GM13976 (cell line): ENCODE data around the gene DUSP15.
"Not testable (repeated sequence)": the region's sequence is repeated elsewhere in the genome, so short reads cannot be mapped to it uniquely, and the experiment has no call there.

ENCODE experiments used
- DNase-seq: peaks from one replicate; pipeline ENCODE4 v3.0.0; 2012; ENCODE audit warnings: low spot score
- CTCF ChIP-seq: IDR thresholded peaks from 2 replicates; pipeline ENCODE4 v1.5.1; 2012; ENCODE audit warnings: borderline replicate concordance, mild to moderate bottlenecking; ENCODE audit not compliant: insufficient read depth; ENCODE audit errors: extremely low read depth, missing control alignments, control extremely low read depth
- in situ Hi-C: fragments of 300-500 bp; cut with MboI; formaldehyde crosslinking; loops from one replicate; pipeline ENCODE4 v1.12.0; 2022; ENCODE audit warnings: low sequenced_read_pairs, mixed read lengths, inconsistent platforms; ENCODE audit not compliant: unreplicated experiment

The DUSP15 gene

GRCh38 chr20:31831211-31831610 is 39.1 kb downstream of the DUSP15 start:
- in situ Hi-C loops = loop anchor here (10.0 to 25.0 kb wide), 2 partner anchors 194 to 831 kb away; partner anchors contain the start of gene C20orf203
- no peak for DNase-seq
- no peak for TF ChIP-seq CTCF

GRCh38 chr20:31830406-31830981 is 39.8 kb downstream of the DUSP15 start:
- DNase-seq = no peak
- TF ChIP-seq CTCF = no peak
- in situ Hi-C loops = loop anchor here (10.0 to 25.0 kb wide), 2 partner anchors 194 to 832 kb away; partner anchors contain the start of gene C20orf203

GRCh38 chr20:31829731-31830130 is 40.6 kb downstream of the DUSP15 start:
- no peak for TF ChIP-seq CTCF
- no peak for DNase-seq
- in situ Hi-C loops = loop anchor here (10.0 to 25.0 kb wide), 2 partner anchors 195 to 833 kb away; partner anchors contain the start of gene C20orf203

GRCh38 chr20:31828016-31828415 is 42.3 kb downstream of the DUSP15 start:
- in situ Hi-C loops = loop anchor here (25.0 kb wide), 1 partner anchor 834 kb away; the partner anchor contains the start of gene C20orf203
- not testable (repeated sequence) for DNase-seq

GRCh38 chr20:31827059-31827458 is 43.3 kb downstream of the DUSP15 start:
- in situ Hi-C loops = loop anchor here (25.0 kb wide), 1 partner anchor 835 kb away; the partner anchor contains the start of gene C20orf203
- no peak for DNase-seq
- TF ChIP-seq CTCF = no peak

- no peak for TF ChIP-seq CTCF
- in situ Hi-C loops = loop anchor here (25.0 kb wide), 1 partner anchor 836 kb away; the partner anchor contains the start of gene C20orf203
- no peak for DNase-seq
Measured at GRCh38 chr20:31826074-31826473, 44.3 kb downstream of the DUSP15 start.

- no peak for TF ChIP-seq CTCF
- in situ Hi-C loops = loop anchor here (25.0 kb wide), 1 partner anchor 838 kb away; the partner anchor contains the start of gene C20orf203
Measured at GRCh38 chr20:31824554-31825313, 45.6 kb downstream of the DUSP15 start.

More at GRCh38 chr20:31824554-31825313, 45.6 kb downstream of the DUSP15 start:
- DNase-seq = no peak
